Umbilical cord (tissue), 2 donors: ENCODE results near the gene RTTN. TPM values are rescaled to one million over a fixed set of nuclear protein-coding genes. Genes with fewer than 3 reads are reported as not detected.

Experiments used
- DNase-seq: peaks from one replicate; pipeline ENCODE4 v3.0.0-alpha.2; 2015; ENCODE audit warnings: low spot score
- total RNA-seq: library from RNA; depleted of rRNA; stranded (reverse); fragments of >200 nt; gene quantifications from one replicate; pipeline ENCODE4 v1.2.3, GENCODE V29; 2014; ENCODE audit warnings: low replicate concordance; ENCODE audit not compliant: insufficient read depth

RTTN gene
- total RNA-seq, 1 donor from 2014 or later: 53.2 TPM

DNA sequence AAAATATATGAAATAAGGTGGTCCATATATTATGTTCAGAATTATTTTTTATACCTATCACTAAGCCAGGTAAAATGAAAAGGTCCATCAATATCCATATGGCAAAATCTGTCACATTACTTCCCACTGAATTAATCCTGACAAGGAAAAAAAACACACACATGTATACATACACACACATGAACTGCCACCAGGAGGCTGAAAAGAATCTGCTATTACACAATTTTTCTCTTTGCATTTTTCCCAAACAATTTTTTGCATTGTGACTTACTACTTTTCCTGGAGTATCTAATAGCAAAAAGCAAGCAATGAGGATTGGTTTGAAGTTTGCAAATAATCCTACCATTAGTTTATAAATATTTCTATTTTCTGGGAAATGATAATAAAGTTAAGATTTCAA is 129.6 kb downstream of the RTTN start:
- DNase-seq: no peak

- DNase-seq: no peak
Observed at GRCh38 chr18:70074116-70074515, 131.4 kb downstream of the RTTN start.

- no peak for DNase-seq
Observed at GRCh38 chr18:70073432-70073831, 132.1 kb downstream of the RTTN start.

DNA sequence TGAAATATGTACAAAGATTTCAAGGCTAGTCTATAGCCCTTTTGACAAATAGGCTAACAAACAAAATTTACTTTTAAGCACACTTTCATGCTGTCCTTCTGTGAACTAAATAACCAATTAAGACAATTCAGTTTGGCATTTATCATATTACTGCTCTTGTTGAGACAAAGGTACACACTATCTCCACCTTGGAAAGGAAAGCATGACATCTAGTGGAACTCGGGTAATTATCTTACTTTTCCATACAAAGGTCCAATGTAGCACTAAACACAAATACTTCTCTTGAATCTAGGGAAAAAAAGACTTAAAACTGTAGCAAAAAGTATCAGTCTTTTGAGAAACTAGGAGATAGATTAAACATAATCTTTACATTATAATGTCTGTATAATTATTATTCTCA is 132.8 kb downstream of the RTTN start:
- DNase-seq: peak; percentile 36

- DNase-seq: no peak
Observed at GRCh38 chr18:70069965-70070364, 135.5 kb downstream of the RTTN start.

- DNase-seq: no peak
Observed at GRCh38 chr18:70069382-70069781, 136.1 kb downstream of the RTTN start.

DNA sequence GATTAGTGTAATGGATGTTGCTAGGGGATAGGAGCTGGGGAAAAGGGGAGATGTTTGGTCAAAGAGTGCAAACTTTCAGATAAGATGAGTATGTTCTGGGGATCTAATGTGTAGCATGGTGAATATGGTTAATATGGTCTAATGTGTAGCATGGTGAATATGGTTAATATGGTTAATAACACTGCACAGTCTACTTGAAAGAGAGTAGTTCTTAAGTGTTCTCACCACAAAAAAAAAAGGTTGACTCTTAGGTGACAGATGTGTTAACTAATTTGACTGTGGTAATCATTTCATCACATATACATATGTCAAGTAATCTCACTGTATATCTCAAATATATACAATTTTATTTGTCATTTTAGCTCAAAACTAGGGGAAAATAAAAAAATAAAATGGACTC is 136.5 kb downstream of the RTTN start:
- no peak for DNase-seq

DNA sequence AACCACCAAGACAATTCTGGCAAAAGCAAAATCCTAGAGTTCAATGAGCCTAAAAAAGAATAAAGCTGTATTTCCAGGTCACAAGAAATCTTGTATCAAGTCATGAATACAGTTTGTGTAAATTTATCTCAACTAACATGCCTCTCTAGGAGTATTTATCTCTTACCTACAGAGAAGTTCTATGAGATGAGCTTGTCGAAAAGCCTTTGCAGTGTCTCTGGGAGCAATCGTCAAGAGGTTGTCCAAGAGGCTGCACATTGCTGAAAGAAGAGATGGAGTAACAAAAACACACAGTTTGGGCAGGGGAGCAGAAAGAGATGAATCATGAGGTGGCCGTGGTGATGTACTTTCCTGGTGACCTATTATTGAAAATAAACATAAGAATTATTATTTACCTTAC is 145.8 kb downstream of the RTTN start:
- DNase-seq: no peak

DNA sequence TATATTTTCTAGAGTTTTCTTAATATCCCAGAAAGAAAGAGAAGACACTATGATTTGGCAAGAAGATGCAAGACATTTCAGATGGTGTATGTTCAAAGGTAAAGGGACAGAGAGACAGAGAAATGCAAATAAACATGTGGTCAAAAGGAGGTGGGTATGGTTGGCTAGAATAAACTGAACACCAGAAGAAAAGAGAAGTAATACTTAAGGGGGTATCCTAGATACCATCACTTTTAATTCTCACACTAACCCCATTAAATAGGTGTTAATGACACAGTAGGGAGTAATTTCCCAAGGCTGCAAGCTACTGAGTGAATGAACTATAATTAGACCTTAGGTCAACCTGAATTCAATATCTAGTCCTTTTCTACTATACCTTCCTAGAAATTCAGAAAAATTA is 146.6 kb downstream of the RTTN start:
- DNase-seq: no peak

DNA sequence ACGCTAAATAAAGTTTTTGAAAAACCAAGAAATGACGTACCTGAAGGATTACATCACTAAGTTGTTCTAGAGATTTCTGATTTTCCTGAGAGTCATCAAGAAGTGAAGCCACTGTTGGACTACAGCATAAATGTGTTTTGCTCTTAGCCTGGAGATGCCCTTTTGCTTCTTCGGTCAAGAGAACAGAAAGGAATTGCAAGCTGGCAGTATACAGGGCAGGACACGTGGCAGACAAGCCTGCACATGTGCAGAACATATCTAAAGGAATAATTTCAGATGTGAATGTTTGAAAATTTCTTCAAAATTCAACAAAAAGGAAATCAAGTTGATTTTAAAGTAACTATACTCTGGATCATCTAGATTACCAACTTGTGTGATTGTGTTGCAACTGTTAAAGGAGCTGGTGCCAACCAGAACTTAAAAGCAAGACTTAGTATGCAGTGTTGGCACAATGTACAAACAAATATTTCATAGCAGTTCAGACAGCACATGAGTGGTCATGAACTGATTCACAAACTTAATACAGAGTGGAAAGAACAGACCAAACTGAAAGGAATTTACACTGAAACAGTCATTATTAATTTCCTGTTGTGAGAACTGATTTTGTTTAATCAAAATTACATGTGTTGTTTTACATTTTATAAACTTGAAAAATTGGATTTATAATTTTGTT is 157.4 kb downstream of the RTTN start:
- peak; percentile 3 for DNase-seq

GRCh38 chr18:70046796-70047195 is 158.7 kb downstream of the RTTN start:
- no peak for DNase-seq

GRCh38 chr18:70046207-70046606 is 159.3 kb downstream of the RTTN start:
- DNase-seq: no peak

DNA sequence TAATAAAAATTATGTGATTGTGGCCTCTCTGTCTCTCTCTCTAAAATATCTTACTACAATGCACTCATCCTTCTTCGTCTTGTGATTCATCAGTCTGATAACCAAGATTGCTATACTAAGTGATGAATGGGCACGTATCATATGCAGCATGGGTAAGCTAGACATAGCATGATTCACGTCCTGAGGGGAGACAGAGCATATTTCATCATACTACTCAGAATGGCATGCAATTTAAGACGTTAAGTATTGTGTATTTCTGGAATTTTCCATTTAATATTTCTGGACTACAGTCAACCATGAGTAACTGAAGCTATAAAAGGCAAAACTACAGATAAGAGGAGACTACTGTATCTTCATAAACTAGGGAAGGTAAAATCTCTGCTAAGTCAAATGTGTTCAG is 160.9 kb downstream of the RTTN start:
- peak; percentile 91 for DNase-seq

DNA sequence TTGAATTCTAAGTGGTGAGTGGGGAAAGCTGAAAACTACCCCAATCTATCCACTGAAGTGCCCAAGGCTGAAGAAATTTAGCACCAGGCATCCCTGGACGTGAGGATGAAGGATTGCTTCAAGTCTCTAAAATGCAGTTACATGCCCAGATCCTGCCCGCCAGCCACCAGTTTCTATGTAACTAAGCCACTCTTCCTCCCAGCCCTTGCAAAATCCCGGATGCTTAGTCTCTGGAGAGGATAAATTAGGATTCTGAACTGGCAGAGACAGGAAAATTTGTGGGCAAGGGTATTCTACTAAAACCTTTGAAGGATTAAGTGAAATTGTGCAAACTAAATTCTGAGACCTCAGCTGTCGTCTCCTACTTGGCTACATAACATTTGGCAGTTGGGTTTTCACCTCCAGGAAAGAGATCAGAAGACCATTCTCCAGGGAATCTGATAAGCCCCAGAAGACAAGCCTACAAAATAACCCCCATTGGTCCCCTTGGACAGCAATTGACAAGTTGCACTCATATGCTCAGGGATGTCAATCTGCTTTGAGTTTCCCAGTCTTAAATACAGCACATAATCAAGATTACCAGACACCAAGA is 163.9 kb downstream of the RTTN start:
- DNase-seq: peak; percentile 64

DNA sequence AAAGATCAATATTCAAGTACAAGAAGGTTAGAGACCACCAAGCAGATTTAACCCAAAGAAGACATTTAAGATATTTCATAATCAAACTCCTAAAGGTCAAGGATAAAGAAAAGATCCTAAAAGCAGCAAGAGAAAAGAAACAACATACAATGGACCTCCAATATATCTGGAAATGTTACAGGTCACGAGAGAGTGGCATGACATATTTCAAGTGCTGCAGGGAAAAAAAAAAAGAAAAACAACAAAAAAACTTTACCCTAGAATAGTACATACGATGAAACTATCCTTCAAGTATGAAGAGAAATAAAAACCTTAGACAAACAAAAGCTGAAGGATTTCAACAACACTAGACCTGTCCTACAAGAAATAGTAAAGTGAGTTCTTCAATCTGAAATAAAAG is 166.3 kb downstream of the RTTN start:
- DNase-seq: no peak

DNA sequence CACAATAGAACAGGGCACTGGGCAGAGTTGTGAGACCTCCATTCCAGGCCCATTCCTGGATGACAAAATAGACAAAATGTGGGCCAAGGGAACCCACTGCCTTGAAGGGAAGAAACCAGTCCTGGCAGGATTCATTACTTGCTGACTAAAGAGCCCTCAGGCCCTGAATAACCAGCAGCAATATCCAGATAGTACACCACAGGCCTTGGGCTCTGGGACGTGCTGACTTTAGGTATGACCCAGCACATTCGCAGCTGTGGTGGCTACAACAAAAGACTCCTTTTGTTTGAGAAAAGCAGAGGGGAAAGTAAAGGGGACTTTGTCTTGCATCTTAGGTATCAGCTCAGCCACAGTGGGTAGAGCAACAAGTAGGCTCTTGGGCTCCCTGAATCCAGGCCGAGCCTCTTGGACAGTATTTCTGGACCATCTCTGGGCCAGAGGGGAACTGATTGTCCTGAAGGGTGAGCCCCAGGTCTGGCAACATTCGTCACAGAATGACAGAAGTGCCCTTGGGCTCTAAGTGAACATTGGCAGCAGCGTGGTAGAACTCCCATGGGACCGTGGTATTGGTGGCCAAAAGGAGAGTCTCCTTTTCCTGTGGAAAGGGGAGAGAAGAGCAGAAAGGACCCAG is 167.9 kb downstream of the RTTN start:
- DNase-seq: no peak

- DNase-seq: no peak
Observed at GRCh38 chr18:70036771-70037347, 168.6 kb downstream of the RTTN start.

DNA sequence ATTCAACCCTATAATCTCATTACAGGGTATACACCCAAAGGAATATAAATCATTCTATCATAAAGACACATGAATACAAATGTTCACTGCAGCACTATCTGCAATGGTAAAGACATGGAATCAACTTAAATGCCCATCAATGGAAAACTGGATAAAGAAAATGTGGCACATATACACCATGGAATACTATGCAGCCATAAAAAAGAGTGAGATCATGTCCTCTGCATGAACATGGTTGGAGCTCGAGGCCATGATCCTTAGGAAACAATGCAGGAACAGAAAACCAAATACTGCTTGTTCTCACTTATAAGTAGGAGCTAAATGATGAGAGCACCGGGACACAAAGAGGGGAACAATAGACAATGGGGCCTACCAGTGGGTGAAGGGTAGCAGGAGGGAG is 169.3 kb downstream of the RTTN start:
- no peak for DNase-seq

DNA sequence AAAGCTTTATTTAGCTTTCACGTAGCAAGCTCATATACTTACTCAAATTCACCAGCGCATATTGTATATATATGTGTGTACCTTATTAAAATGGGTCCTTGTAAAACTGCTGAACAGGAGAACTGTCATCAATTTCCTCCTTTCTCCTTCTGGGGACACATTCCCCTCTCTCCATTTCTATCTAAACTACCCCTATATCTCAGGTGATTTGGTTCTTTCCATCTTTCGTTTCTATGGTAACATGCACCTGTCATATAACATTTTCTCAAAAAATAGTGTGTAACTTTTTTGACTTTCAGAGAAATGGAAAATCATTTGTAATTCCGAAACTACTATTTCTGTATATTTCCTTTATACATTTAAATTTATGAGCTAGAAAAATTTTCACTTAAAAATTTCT is 174.3 kb downstream of the RTTN start:
- DNase-seq: no peak

GRCh38 chr18:70030728-70031127 is 174.8 kb downstream of the RTTN start:
- DNase-seq: no peak

DNA sequence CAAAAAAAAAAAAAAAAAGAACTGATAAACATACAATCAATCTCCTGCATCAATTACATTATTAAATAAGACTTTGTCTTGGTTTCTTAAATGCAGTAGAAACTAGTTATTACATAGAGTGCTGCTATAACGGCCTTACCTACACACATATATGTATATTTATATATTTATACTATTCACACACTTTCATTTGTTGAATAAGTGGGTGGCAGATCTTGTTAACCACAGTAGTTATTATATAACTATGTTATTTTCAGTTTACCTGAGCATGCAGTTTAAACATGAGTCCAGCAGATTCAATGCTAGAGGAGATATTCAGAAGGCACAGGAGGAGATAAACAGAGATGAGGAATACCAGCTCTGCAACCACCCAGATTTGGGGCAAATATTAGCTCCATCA is 176.3 kb downstream of the RTTN start:
- no peak for DNase-seq

DNA sequence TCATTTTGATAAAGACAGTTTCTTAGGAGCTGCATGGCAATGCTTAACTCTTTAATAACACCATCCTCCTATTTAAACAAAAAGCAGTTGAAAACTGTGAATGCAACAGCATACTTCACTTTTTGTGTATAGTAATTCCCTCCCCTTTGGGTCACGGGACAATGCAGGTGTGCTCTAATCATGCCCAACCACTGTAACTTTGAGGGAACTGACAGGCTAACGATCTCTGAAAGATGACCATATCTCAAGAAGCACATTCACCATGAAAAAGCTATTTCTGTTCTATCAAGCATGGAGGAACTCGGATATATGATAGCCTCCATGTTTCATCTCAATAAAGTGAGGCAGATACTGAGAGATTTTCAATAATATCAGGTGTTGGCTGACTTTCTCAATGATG is 176.8 kb downstream of the RTTN start:
- no peak for DNase-seq

- DNase-seq: no peak
Observed at GRCh38 chr18:70028084-70028483, 177.4 kb downstream of the RTTN start.
